ENCODE measurements around the gene TMEM229B. TPM values are rescaled to one million over a fixed set of nuclear protein-coding genes. Genes with fewer than 3 reads are reported as not detected.

Gene TMEM229B
- total RNA-seq, 1 donor from 2014 or later, result 18.4 TPM

GRCh38 chr14:67491285-67491684, 2.8 kb upstream of the TMEM229B start:
- intact Hi-C loops (cut with micrococcal nuclease), result no loop called here

GRCh38 chr14:67490196-67490595, 1.7 kb upstream of the TMEM229B start:
- intact Hi-C loops (cut with micrococcal nuclease), result no loop called here

GRCh38 chr14:67487332-67487731, 1.2 kb downstream of the TMEM229B start:
- intact Hi-C loops (cut with micrococcal nuclease), result loop anchor here (5.0 kb wide), 1 partner anchor 245 kb away; the partner anchor contains the start of gene PALS1

GRCh38 chr14:67486890-67487289, 1.6 kb downstream of the TMEM229B start:
- intact Hi-C loops (cut with micrococcal nuclease), result loop anchor here (5.0 kb wide), 1 partner anchor 245 kb away; the partner anchor contains the start of gene PALS1

- intact Hi-C loops (cut with micrococcal nuclease), result loop anchor here (5.0 kb wide), 1 partner anchor 243 kb away; the partner anchor contains the start of gene PALS1
Observed at GRCh38 chr14:67485501-67486095, 2.9 kb downstream of the TMEM229B start.

GRCh38 chr14:67483579-67484285, 4.8 kb downstream of the TMEM229B start:
- intact Hi-C loops (cut with micrococcal nuclease), result no loop called here

GRCh38 chr14:67482231-67483164, 6.0 kb downstream of the TMEM229B start:
- intact Hi-C loops (cut with micrococcal nuclease), result no loop called here

- intact Hi-C loops (cut with micrococcal nuclease), result no loop called here
Observed at GRCh38 chr14:67480011-67480410, 8.5 kb downstream of the TMEM229B start.

- intact Hi-C loops (cut with micrococcal nuclease), result no loop called here
Observed at GRCh38 chr14:67478800-67479084, 9.8 kb downstream of the TMEM229B start.

- intact Hi-C loops (cut with micrococcal nuclease), result no loop called here
Observed at GRCh38 chr14:67477926-67478799, 10.4 kb downstream of the TMEM229B start.

- intact Hi-C loops (cut with micrococcal nuclease), result no loop called here
Observed at GRCh38 chr14:67474366-67474765, 14.2 kb downstream of the TMEM229B start.

- intact Hi-C loops (cut with micrococcal nuclease), result no loop called here
Observed at GRCh38 chr14:67473290-67474082, 15.0 kb downstream of the TMEM229B start.

GRCh38 chr14:67472726-67473125, 15.8 kb downstream of the TMEM229B start:
- intact Hi-C loops (cut with micrococcal nuclease), result no loop called here

- intact Hi-C loops (cut with micrococcal nuclease), result no loop called here
Observed at GRCh38 chr14:67469954-67470353, 18.6 kb downstream of the TMEM229B start.

GRCh38 chr14:67468378-67468730, 20.2 kb downstream of the TMEM229B start:
- intact Hi-C loops (cut with micrococcal nuclease), result no loop called here

- intact Hi-C loops (cut with micrococcal nuclease), result no loop called here
Observed at GRCh38 chr14:67467134-67467533, 21.4 kb downstream of the TMEM229B start.

GRCh38 chr14:67464879-67465278, 23.6 kb downstream of the TMEM229B start:
- intact Hi-C loops (cut with micrococcal nuclease), result no loop called here

- intact Hi-C loops (cut with micrococcal nuclease), result no loop called here
Observed at GRCh38 chr14:67464377-67464776, 24.1 kb downstream of the TMEM229B start.

GRCh38 chr14:67463900-67464299, 24.6 kb downstream of the TMEM229B start:
- intact Hi-C loops (cut with micrococcal nuclease), result no loop called here

- intact Hi-C loops (cut with micrococcal nuclease), result no loop called here
Observed at GRCh38 chr14:67461996-67462395, 26.5 kb downstream of the TMEM229B start.
